Erythroblast (primary cell): ENCODE data around the gene KLK3.
"Not testable (repeated sequence)": the region's sequence is repeated elsewhere in the genome, so short reads cannot be mapped to it uniquely, and the experiment has no call there.

Experiments
- DNase-seq, 2 experiments: peaks; one replicate each; lab custom pipeline; 2025; lab: John Stamatoyannopoulos, UW
- GATA1 ChIP-seq: IDR thresholded peaks from 2 replicates; pipeline ENCODE4 v1.6.1; 2011; ENCODE audit warnings: low read depth, mild to moderate bottlenecking, control low read depth, low read length, moderate library complexity
- POLR2A ChIP-seq: IDR thresholded peaks from 2 replicates; pipeline ENCODE4 v1.6.1; 2011; ENCODE audit warnings: mild to moderate bottlenecking, low read length

The KLK3 gene

GRCh38 chr19:50854636-50855410, at the start of gene KLK3:
TSS of gene KLK3 (plus strand) at chr19:50854915. CDS start at chr19:50854956, 41 bp downstream.
- TF ChIP-seq POLR2A (no peak), GATA1 (no peak)
- DNase-seq = no peak

DNA sequence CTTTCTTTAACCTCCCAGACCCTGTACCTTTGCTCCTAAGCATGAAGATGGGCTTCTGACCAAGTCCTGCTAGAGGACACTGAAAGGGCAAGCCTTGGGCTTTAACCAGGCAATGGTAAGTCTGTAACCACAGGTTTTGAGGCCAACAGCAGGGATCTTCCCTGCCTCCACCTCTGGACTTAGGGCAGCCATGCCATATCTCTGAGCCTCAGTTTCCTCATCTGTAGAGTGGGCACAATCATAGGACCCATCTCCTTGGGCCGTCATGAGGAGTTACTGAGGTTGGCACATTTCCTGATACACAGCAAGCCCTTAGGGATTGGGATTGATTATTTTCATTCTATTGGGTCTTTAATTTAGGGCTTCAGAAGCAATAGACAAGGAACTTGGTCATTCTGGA, 45.9 kb upstream of the KLK3 start:
- no peak for DNase-seq
- no peak for TF ChIP-seq GATA1
- TF ChIP-seq POLR2A = no peak

GRCh38 chr19:50811622-50812238, 43.0 kb upstream of the KLK3 start:
- not testable (repeated sequence) for DNase-seq

DNA sequence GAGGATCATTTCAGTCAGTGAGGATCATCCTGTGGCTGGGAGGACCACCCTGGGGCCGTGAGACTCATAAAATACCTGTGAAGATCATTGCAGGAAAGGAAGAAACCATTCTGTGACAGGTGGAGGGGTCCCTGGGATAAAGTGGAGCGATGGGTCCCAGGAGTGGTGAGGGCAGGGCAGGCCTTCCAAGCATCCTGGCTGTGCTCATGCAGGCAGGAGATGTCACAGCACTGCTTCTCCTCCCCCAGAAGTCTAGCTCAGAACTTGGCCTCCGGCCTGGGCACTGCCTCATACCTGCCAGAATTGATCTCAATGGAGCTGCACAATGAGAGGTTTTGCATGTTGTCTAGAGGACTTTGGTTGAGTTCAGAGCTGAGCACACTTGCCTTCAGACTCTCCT, 42.2 kb upstream of the KLK3 start:
- no peak for DNase-seq
- TF ChIP-seq POLR2A (no peak), GATA1 (no peak)

GRCh38 chr19:50814883-50815282, 39.8 kb upstream of the KLK3 start:
- TF ChIP-seq GATA1 (no peak), POLR2A (no peak)

GRCh38 chr19:50815439-50815838, 39.3 kb upstream of the KLK3 start:
- DNase-seq = no peak
- no peak for TF ChIP-seq POLR2A

More at GRCh38 chr19:50814883-50815282, 39.8 kb upstream of the KLK3 start:
- no peak for DNase-seq

GRCh38 chr19:50817941-50818858, 36.5 kb upstream of the KLK3 start:
- peak; percentile 78 to 79 for DNase-seq
- TF ChIP-seq GATA1 (no peak), POLR2A (no peak)

- DNase-seq = no peak
Measured at GRCh38 chr19:50818859-50819472, 35.7 kb upstream of the KLK3 start.

DNA sequence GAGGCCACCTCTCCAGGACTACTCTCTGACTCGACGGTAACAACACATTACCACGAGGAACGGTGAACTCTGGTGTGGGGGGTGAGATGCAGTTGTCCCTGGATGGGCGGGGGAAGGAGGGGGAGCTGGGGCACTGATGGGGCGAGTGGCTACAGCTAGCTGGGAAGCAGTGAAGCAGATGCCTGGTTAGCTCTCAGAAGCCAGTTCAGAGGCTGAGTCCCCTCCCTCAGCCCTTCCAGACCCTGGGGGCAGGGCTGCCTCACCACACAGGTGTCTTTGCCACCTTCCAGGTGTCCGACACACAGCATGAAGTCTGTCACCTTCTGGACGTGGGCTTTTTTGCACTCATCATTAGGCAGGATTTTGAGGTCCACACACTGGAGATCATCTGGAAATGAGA, 35.1 kb upstream of the KLK3 start:
- TF ChIP-seq GATA1 (no peak), POLR2A (no peak)
- DNase-seq = no peak

More at GRCh38 chr19:50818859-50819472, 35.7 kb upstream of the KLK3 start:
- TF ChIP-seq GATA1 (no peak), POLR2A (no peak)

GRCh38 chr19:50820086-50820485, 34.6 kb upstream of the KLK3 start:
- TF ChIP-seq POLR2A (no peak), GATA1 (no peak)
- peak in 1 of 2 experiments; percentile 31 for DNase-seq

DNA sequence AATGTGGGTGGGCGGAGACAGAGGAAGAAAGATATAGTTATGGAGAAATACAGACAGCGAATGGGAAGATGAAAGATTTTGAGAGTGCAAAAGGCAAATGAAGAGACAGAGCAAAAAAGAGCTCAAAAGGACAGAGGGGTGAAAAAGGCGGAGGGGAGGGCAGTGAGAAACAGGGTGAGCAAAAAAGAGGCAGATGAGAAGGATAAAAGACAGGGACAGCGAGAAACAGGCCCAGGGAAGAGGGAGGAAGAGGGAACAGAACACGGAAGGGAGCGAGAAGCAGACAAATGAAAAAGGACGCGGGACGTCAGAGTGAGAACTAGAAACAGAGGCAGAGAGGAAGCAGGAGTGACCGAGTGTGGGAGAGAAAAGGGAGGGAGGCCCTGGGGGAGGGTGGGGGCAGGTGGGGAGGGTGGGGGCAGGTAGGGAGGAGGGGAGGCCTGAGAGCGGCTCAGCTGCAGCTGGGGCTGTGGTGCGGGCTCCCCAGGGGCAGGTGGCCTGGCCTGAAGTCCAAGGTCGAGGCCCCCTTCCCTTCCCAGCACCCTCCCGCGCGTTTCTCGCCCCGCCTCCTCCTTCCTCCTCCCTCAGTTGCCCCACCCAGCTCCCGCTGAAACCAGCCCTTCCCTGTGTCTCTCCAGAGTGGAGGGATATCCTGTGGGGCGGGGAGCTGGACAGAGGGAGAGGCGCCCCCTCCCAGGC, 34.0 kb upstream of the KLK3 start:
- TF ChIP-seq GATA1 = no peak
- no peak for TF ChIP-seq POLR2A
- no peak for DNase-seq

- DNase-seq = no peak
- TF ChIP-seq POLR2A = no peak
- no peak for TF ChIP-seq GATA1
Measured at GRCh38 chr19:50821248-50821612, 33.5 kb upstream of the KLK3 start.

- DNase-seq = no peak
- no peak for TF ChIP-seq POLR2A
- TF ChIP-seq GATA1 = no peak
Measured at GRCh38 chr19:50821622-50822021, 33.1 kb upstream of the KLK3 start.
